ENCODE measurements around the gene TBX15.
A peak's percentile ranks its signal among the peaks of the same experiment; 100 is the strongest.

Gene TBX15

DNA sequence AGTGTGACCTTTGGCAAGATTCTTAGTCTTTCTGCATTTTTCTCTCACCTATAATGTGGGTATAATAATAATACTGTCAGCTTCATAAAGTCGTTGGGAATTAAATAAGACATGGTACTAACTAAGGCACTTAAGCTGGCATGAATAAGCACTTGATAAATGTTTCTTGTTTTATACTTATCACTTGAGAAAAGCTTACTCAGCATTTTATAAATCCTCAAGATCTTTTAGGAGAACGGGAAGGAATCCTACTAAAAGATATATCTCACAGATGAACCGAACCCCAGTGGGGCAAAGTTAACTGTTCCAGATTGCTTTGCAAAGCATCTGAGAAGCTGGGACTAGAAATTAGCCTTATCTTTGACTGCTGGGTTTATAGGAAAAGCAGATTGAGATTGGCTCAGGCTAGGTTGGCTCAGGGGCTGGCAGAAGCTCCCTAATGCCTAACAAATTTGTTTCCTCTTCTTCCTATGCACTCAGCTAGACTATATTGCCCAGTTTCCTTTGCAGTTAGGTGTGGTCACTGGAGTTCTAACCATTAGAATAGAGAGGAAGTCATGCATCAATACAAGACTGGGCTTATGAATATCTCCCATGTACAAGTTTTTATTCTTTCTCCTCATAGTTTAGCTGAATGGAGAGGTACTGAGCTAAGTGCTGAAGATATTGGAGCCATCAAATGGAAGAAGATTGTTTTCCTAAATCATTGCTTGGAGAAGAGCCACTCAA is 110.3 kb downstream of the TBX15 start:
- Histone ChIP-seq H3K27me3 (no peaks in the 10 kb centered on the region), H3K9me3 (replicated peaks in 1 of 11) (no peaks in the 10 kb centered on the region), H4K20me1 (no peaks in the 10 kb centered on the region), H3K36me3 (no peaks in the 10 kb centered on the region), H3K27ac (no peak overlapping the region), H3K4me1 (no peaks in the 10 kb centered on the region), H3K4me3 (no peak overlapping the region), H3K4me2 (no peak overlapping the region), H3K9ac (no peak overlapping the region)
- TF ChIP-seq Cebpa-rat (IDR thresholded peaks at IDR 0.05): no peak

DNA sequence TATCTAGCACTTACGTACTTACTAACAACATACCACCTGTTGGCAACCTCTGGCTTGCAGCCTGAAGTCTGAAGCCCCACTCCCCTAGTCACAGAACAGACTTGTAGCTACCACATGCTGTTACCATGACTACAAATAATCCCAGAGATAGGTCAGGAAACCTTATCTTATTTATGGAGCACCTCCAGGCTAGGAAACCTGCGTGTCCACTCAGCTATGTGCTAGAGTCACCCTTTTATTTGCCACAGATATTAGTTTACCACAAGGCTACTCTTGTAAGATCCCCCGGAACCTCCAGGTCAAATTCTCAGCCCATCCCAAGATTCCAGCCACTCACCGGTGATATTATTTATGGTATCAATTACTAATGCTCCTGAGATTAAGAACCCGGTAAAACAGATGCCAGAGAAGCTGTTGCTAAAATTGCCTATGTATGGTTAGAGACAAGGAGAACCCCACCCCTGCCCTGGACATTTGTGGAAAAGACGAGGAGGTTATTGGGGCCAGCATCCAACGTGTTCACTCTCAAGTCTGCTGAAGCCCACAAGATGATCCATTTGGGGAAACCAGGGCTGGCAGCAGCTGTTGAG is 116.5 kb downstream of the TBX15 start:
- H4K20me1 ChIP-seq: no peaks in the 10 kb centered on the region
- H3K27me3 ChIP-seq: no peaks in the 10 kb centered on the region
- H3K27ac ChIP-seq: no peak overlapping the region
- H3K4me1 ChIP-seq: no peaks in the 10 kb centered on the region
- no peak overlapping the region for H3K9ac ChIP-seq
- TF ChIP-seq Cebpa-rat (IDR thresholded peaks at IDR 0.05): no peak
- no peaks in the 10 kb centered on the region for H3K9me3 ChIP-seq (replicated peaks in 1 of 11)
- no peak overlapping the region for H3K4me2 ChIP-seq
- no peak overlapping the region for H3K4me3 ChIP-seq
- no peaks in the 10 kb centered on the region for H3K36me3 ChIP-seq

DNA sequence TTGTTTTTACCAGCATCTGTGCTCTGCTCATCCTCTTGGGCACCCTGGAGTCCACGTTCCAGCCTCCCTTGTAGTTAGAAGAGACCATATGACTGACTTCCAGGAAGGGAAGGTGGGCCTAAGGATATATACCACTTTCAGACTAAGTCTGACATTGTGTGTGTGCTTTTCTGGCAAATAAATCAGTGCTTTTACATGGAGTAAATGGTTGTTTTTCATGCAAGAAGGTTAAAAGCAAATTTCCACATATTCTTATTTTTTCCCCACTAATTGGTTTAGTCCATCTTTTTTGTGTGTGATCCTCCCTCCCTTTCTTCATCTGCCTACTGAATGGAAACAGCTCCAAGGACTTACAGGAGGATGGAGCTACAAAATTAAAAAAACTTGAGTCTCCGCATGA is 119.8 kb downstream of the TBX15 start:
- Histone ChIP-seq H3K27ac (no peak overlapping the region), H4K20me1 (no peaks in the 10 kb centered on the region), H3K4me1 (peaks cover 0 to 15% (median 0%) of the 10 kb centered on the region in 10 experiments; a peak in 4 of 20 replicates), H3K27me3 (no peaks in the 10 kb centered on the region), H3K9ac (no peak overlapping the region), H3K9me3 (replicated peaks in 1 of 11) (no peaks in the 10 kb centered on the region), H3K4me2 (no peak overlapping the region), H3K4me3 (no peak overlapping the region), H3K36me3 (no peaks in the 10 kb centered on the region)
- TF ChIP-seq Cebpa-rat (IDR thresholded peaks at IDR 0.05): no peak

DNA sequence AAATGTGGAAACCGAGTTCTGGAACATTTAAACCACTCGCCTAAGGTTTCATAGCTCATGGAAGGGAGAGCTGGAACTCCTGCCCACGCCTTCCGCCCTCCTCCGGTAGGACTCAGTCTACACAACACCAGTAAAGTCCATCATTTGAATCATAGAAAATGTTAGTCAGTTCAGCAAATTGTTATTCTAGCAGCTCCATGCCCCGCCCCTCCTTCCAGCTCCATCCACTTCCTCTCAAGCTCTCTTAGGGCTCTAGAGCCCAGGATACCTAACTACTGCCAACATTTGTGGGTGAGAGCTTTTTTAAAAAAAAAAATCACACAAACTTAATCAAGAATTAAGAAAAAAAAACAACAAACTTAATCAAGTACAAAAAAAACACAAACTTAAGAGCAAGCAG is 121.8 kb downstream of the TBX15 start:
- Histone ChIP-seq H3K9me3 (replicated peaks in 1 of 11) (no peaks in the 10 kb centered on the region), H3K4me3 (no peak overlapping the region), H3K4me2 (no peak overlapping the region; a peak in 1 of 22 replicates), H3K27me3 (no peaks in the 10 kb centered on the region), H3K9ac (no peak overlapping the region), H4K20me1 (no peaks in the 10 kb centered on the region), H3K27ac (no peak overlapping the region), H3K4me1 (peaks cover 0 to 19% (median 0%) of the 10 kb centered on the region in 10 experiments; a peak in 4 of 20 replicates), H3K36me3 (no peaks in the 10 kb centered on the region)
- no peak for TF ChIP-seq Cebpa-rat (IDR thresholded peaks at IDR 0.05)

DNA sequence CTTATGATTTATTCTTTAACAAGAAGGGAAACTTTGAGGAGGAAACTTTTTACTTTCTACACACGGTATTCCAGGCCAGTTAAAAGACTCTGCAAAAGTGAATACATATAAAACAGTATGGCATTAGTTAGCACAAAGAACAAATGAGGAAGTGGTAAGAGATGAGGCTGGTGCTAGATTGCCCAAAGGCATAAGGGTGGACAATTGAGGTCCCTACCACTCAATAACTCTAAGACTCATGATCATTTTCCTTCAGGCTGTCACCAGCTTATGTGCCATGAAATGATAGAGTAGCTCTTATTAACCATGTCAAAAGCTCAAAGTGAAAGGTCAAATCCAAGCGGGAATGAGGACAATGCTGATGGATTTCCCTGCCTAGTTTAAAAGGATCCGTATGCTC is 124.5 kb downstream of the TBX15 start:
- no peaks in the 10 kb centered on the region for H3K9me3 ChIP-seq (replicated peaks in 1 of 11)
- no peak overlapping the region for H3K4me3 ChIP-seq
- no peak overlapping the region for H3K9ac ChIP-seq
- H3K4me2 ChIP-seq: peak overlapping the region in 1 of 11 experiments; percentile 4; a peak in 1 of 22 replicates
- H3K27me3 ChIP-seq: no peaks in the 10 kb centered on the region
- peaks cover 0 to 19% (median 0%) of the 10 kb centered on the region in 10 experiments; a peak in 4 of 20 replicates for H3K4me1 ChIP-seq
- TF ChIP-seq Cebpa-rat (IDR thresholded peaks at IDR 0.05): no peak
- no peaks in the 10 kb centered on the region for H4K20me1 ChIP-seq
- H3K36me3 ChIP-seq: no peaks in the 10 kb centered on the region
- no peak overlapping the region for H3K27ac ChIP-seq

DNA sequence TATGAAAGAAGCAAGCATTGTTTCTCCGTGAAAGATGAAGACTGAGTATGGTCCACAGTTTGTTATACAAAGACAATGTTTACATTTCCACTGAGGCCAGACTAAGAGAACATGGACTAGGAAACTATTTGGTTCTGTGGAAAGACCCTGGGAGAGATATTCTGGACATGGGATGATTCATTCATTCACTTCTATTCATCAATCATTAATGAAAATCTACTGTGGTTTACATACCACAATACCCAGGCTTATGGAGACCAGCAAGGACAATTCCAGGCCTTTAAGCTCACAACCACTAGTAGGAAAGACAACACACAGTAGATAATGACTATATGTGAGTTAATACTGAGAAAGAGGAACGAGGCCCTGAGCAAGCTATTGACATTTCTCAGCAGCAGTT is 125.4 kb downstream of the TBX15 start:
- Histone ChIP-seq H3K4me3 (no peak overlapping the region), H3K4me2 (no peak overlapping the region), H3K9me3 (replicated peaks in 1 of 11) (no peaks in the 10 kb centered on the region), H3K27ac (no peak overlapping the region), H3K27me3 (no peaks in the 10 kb centered on the region), H3K36me3 (no peaks in the 10 kb centered on the region), H4K20me1 (no peaks in the 10 kb centered on the region), H3K9ac (no peak overlapping the region), H3K4me1 (peaks cover 0 to 19% (median 0%) of the 10 kb centered on the region in 10 experiments; a peak in 4 of 20 replicates)
- TF ChIP-seq Cebpa-rat (IDR thresholded peaks at IDR 0.05): no peak

DNA sequence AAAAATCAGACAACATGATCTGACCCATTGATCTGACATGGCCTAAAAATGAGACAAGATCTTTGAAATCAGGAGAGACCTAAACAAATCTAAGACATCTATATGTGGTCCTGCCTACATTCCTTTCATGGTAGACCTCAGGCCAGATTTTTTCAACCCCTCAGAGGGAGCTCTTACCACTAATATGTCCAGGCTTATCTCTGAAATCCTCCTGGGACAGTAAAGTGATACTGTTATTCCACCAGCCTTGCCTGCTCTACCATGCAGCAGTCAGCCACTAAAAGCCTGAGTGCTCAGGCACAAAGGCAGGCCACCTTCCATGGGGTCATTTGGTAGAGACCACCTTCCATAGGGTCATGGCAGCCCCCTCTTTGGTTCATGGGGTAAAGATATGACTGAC is 126.9 kb downstream of the TBX15 start:
- Histone ChIP-seq H4K20me1 (no peaks in the 10 kb centered on the region), H3K27ac (no peak overlapping the region), H3K4me2 (no peak overlapping the region), H3K9me3 (replicated peaks in 1 of 11) (no peaks in the 10 kb centered on the region), H3K4me1 (peaks cover 0 to 17% (median 0%) of the 10 kb centered on the region in 10 experiments; a peak in 4 of 20 replicates), H3K9ac (no peak overlapping the region), H3K36me3 (no peaks in the 10 kb centered on the region), H3K27me3 (no peaks in the 10 kb centered on the region), H3K4me3 (no peak overlapping the region)
- TF ChIP-seq Cebpa-rat (IDR thresholded peaks at IDR 0.05): no peak

DNA sequence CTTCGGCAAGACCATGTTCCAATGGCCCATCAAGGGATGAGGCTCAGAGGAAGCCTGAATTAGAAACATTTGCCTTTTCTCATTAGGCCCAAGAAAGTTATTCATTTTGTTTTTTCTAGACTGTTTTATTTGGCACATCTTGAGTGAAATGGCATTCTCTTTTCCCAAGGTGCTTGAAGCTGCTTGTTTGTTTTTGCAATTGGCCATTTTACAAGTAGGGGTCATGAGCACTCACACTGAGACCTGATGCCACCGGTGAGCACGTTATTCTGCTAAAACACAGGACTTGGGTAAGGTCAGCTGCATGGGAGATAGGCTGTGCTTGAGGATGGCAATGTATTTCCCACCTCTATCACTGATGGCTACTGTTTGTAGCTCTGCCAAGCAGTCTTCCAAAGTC is 128.1 kb downstream of the TBX15 start:
- Histone ChIP-seq H3K27me3 (no peaks in the 10 kb centered on the region), H3K36me3 (no peaks in the 10 kb centered on the region), H3K27ac (no peak overlapping the region), H3K9me3 (replicated peaks in 1 of 11) (no peaks in the 10 kb centered on the region), H3K4me1 (peaks cover 0 to 8% (median 0%) of the 10 kb centered on the region in 10 experiments; a peak in 1 of 20 replicates), H3K9ac (no peak overlapping the region), H3K4me2 (no peak overlapping the region), H4K20me1 (no peaks in the 10 kb centered on the region), H3K4me3 (no peak overlapping the region)
- TF ChIP-seq Cebpa-rat (IDR thresholded peaks at IDR 0.05): no peak

DNA sequence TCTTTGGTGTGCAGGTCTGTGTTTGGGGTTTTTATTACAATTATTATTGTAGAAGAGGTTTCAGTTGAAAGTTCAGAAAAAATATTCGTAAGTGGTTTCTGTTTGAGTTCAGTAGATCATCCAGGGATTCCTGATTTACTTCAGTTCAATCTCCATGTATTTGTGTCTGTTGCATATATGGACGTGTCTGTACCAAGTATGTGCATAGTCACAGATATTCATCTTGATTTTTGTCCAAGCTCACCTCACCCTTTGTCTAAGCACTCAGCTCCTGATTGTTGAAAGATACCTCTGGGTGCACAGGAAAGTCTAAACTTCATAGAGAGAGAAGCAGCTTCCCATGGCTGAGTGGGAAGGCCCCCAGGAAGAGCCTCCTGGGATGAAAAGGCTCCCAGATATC is 141.7 kb downstream of the TBX15 start:
- TF ChIP-seq Cebpa-rat (IDR thresholded peaks at IDR 0.05): no peak
- H3K4me2 ChIP-seq: no peak overlapping the region
- H4K20me1 ChIP-seq: no peaks in the 10 kb centered on the region
- peaks cover 0 to 7% (median 0%) of the 10 kb centered on the region in 11 experiments; a peak in 2 of 22 replicates for H3K9me3 ChIP-seq (replicated peaks in 1 of 11)
- no peaks in the 10 kb centered on the region for H3K36me3 ChIP-seq
- peaks cover 0 to 17% (median 8%) of the 10 kb centered on the region in 10 experiments; a peak in 15 of 20 replicates for H3K4me1 ChIP-seq
- H3K4me3 ChIP-seq: no peak overlapping the region
- H3K9ac ChIP-seq: no peak overlapping the region
- H3K27me3 ChIP-seq: no peaks in the 10 kb centered on the region
- H3K27ac ChIP-seq: no peak overlapping the region

All from BLaER1 treated with 17β-estradiol and CSF1 and Interleukin-3, amounts not matched to agents 10 nM and 100 nM (cell line).